ENCODE results near the gene DTX4. TPM values are rescaled to one million over a fixed set of nuclear protein-coding genes. Genes with fewer than 3 reads are reported as not detected.

Gene DTX4
- total RNA-seq, 1 experiment from 2014 or later: 56.7 TPM

DNA sequence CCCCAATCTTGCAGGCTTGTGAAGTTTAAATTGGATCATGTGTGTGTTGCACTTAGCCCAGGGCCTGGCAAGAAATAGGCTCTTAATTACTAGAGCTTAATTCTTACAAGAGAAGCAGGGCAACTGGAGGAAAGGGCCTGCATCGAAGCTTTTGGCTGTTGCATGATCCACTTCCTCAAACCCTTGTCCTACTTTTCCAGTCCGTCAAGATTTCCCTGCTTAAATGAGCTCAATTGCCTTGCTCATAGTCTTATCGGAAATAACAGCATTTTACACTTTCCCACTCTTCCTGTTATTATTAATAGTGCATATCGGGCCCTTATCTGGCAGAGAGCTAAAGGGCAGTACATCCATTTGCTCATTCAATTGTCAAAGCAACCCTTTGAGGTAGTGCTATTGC, 18.1 kb downstream of the DTX4 start:
- Mint-ChIP-seq H3K27ac (ENCODE audit: unreplicated experiment) (peak overlapping the region; percentile 15), H3K4me3 (ENCODE audit: low read depth, unreplicated experiment) (peak overlapping the region; percentile 28), H3K36me3 (ENCODE audit: insufficient read depth, unreplicated experiment) (peaks cover 53% of the 10 kb centered on the region), H3K9me3 (ENCODE audit: low read depth, unreplicated experiment) (no peaks in the 10 kb centered on the region), H3K4me1 (ENCODE audit: low read depth, unreplicated experiment) (peaks cover 63% of the 10 kb centered on the region), H3K27me3 (ENCODE audit: unreplicated experiment) (no peaks in the 10 kb centered on the region)
- intact Hi-C loops (cut with micrococcal nuclease; ENCODE audit: unreplicated experiment): loop anchor here (5.0 kb wide), 1 partner anchor 357 kb away; no protein-coding TSS in a partner anchor
- peak; percentile 14 for DNase-seq
- CTCF ChIA-PET: interaction anchor here (1.0 to 1.5 kb wide), 4 partner anchors 12 to 18 kb away, joined by 3 to 11 read pairs (median 6); partner anchors contain the start of gene DTX4
- no TSS peak for BruUV-seq (replicated peaks)
- TF ChIP-seq, protein P1, sequence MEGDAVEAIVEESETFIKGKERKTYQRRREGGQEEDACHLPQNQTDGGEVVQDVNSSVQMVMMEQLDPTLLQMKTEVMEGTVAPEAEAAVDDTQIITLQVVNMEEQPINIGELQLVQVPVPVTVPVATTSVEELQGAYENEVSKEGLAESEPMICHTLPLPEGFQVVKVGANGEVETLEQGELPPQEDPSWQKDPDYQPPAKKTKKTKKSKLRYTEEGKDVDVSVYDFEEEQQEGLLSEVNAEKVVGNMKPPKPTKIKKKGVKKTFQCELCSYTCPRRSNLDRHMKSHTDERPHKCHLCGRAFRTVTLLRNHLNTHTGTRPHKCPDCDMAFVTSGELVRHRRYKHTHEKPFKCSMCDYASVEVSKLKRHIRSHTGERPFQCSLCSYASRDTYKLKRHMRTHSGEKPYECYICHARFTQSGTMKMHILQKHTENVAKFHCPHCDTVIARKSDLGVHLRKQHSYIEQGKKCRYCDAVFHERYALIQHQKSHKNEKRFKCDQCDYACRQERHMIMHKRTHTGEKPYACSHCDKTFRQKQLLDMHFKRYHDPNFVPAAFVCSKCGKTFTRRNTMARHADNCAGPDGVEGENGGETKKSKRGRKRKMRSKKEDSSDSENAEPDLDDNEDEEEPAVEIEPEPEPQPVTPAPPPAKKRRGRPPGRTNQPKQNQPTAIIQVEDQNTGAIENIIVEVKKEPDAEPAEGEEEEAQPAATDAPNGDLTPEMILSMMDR (IDR thresholded peaks at IDR 0.05; ENCODE audit: unreplicated experiment): no peak

DNA sequence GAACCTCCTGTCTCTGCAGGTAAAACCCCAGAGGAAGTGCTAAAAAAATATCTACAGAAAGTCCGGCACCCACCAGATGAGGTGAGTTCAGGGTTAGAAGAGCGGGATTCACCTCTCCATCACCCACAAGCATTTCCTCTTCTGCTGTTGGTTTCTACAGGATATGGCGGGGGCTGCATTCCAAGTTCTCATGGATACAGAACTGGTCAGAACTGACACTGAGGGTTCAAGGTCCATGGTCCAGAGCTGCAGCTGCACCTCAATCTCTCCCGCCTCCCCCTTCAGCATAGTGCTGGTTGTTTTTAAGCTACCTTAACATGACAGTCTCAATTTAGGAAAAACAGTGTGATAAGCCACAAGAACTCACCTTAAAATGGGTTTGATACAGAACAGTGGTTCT, 19.2 kb downstream of the DTX4 start:
- Mint-ChIP-seq H3K27ac (ENCODE audit: unreplicated experiment) (no peak overlapping the region), H3K9me3 (ENCODE audit: low read depth, unreplicated experiment) (no peaks in the 10 kb centered on the region), H3K4me1 (ENCODE audit: low read depth, unreplicated experiment) (peaks cover 59% of the 10 kb centered on the region), H3K36me3 (ENCODE audit: insufficient read depth, unreplicated experiment) (peaks cover 49% of the 10 kb centered on the region), H3K27me3 (ENCODE audit: unreplicated experiment) (no peaks in the 10 kb centered on the region), H3K4me3 (ENCODE audit: low read depth, unreplicated experiment) (no peak overlapping the region)
- BruUV-seq (replicated peaks): no TSS peak
- TF ChIP-seq, protein P1 (IDR thresholded peaks at IDR 0.05; ENCODE audit: unreplicated experiment): no peak
- no peak for DNase-seq
- intact Hi-C loops (cut with micrococcal nuclease; ENCODE audit: unreplicated experiment): no loop called here
- CTCF ChIA-PET: no interaction called here

DNA sequence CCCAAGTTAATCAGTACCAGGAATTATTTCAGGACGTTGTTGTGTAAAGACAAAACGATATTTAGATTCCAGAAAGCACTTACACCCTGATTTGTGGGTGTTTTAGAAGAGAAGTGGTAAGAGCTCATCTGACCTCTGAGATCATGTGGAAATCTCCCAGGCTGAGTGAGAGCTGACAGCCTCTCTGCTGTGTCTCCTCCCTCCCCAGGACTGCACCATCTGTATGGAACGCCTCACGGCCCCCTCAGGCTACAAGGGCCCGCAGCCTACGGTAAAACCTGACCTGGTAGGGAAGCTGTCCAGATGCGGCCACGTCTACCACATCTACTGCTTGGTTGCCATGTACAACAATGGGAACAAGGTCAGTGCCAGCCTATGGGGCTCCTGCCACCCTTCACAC, 20.0 kb downstream of the DTX4 start:
- no peak overlapping the region for H3K27ac Mint-ChIP-seq (ENCODE audit: unreplicated experiment)
- no TSS peak for BruUV-seq (replicated peaks)
- intact Hi-C loops (cut with micrococcal nuclease; ENCODE audit: unreplicated experiment): no loop called here
- no peak for DNase-seq
- TF ChIP-seq, protein P1 (IDR thresholded peaks at IDR 0.05; ENCODE audit: unreplicated experiment): no peak
- no peak overlapping the region for H3K4me3 Mint-ChIP-seq (ENCODE audit: low read depth, unreplicated experiment)
- H3K36me3 Mint-ChIP-seq (ENCODE audit: insufficient read depth, unreplicated experiment): peaks cover 44% of the 10 kb centered on the region
- CTCF ChIA-PET: interaction anchor here (1.3 kb wide), 1 partner anchor 20 kb away, joined by 4 read pairs; the partner anchor contains the start of gene DTX4
- no peaks in the 10 kb centered on the region for H3K27me3 Mint-ChIP-seq (ENCODE audit: unreplicated experiment)
- H3K4me1 Mint-ChIP-seq (ENCODE audit: low read depth, unreplicated experiment): peaks cover 51% of the 10 kb centered on the region
- H3K9me3 Mint-ChIP-seq (ENCODE audit: low read depth, unreplicated experiment): no peaks in the 10 kb centered on the region

DNA sequence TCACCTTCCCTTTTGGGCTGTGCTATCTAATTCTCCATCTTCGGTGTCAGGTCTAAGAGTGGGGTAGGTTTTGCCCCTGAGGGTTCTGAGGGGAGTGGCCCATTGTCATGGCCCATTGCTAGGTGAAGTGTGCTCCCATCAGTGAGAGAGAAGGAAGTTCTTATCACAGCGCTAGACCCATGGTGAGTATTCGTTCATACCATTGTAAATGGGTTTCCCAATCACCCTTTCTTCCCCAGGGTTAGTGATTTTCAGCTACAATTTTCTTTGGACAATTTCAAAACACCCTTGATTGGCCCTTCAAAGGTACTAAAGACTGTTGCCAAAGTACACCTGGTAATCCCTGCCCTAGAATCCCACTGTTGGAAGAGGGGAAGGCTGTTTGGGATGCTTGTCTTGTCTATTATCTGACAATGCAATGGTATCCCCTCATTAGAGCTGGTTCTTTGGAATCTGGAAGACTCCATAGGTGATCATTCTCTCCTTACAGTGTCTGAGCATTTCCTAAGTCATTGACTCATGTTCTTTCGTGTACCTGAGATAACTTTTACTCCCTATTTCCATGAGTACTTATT, 20.6 kb downstream of the DTX4 start:
- Mint-ChIP-seq H3K36me3 (ENCODE audit: insufficient read depth, unreplicated experiment) (peaks cover 46% of the 10 kb centered on the region), H3K9me3 (ENCODE audit: low read depth, unreplicated experiment) (no peaks in the 10 kb centered on the region), H3K27ac (ENCODE audit: unreplicated experiment) (no peak overlapping the region), H3K4me1 (ENCODE audit: low read depth, unreplicated experiment) (peaks cover 45% of the 10 kb centered on the region), H3K27me3 (ENCODE audit: unreplicated experiment) (no peaks in the 10 kb centered on the region), H3K4me3 (ENCODE audit: low read depth, unreplicated experiment) (no peak overlapping the region)
- CTCF ChIA-PET: interaction anchor here (1.3 kb wide), 1 partner anchor 21 kb away, joined by 4 read pairs; the partner anchor contains the start of gene DTX4
- TF ChIP-seq, protein P1 (IDR thresholded peaks at IDR 0.05; ENCODE audit: unreplicated experiment): no peak
- DNase-seq: no peak
- no TSS peak for BruUV-seq (replicated peaks)
- intact Hi-C loops (cut with micrococcal nuclease; ENCODE audit: unreplicated experiment): no loop called here

Data from Calu3 (cell line).